Measurements from ENCODE around the gene FBXL4.

The FBXL4 gene

GRCh38 chr6:98947411-98948292 is at the start of gene FBXL4:
Gene FBXL4, minus strand, starts transcription at chr6:98947946. Its CDS starts 20,958 bp downstream, at chr6:98926988.
- ChIA-PET CTCF (interaction anchor here (1.0 kb wide), 1 partner anchor 27 kb away, joined by 4 read pairs; no protein-coding TSS in a partner anchor), POLR2A (no interaction called here)
- TF ChIP-seq, protein P1, sequence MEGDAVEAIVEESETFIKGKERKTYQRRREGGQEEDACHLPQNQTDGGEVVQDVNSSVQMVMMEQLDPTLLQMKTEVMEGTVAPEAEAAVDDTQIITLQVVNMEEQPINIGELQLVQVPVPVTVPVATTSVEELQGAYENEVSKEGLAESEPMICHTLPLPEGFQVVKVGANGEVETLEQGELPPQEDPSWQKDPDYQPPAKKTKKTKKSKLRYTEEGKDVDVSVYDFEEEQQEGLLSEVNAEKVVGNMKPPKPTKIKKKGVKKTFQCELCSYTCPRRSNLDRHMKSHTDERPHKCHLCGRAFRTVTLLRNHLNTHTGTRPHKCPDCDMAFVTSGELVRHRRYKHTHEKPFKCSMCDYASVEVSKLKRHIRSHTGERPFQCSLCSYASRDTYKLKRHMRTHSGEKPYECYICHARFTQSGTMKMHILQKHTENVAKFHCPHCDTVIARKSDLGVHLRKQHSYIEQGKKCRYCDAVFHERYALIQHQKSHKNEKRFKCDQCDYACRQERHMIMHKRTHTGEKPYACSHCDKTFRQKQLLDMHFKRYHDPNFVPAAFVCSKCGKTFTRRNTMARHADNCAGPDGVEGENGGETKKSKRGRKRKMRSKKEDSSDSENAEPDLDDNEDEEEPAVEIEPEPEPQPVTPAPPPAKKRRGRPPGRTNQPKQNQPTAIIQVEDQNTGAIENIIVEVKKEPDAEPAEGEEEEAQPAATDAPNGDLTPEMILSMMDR (IDR thresholded peaks at IDR 0.05; ENCODE audit: control extremely low read depth, extremely low read depth, low read depth, missing control alignments): no peak
- DNase-seq (ENCODE audit: extremely low spot score): peak; percentile 90

- DNase-seq (ENCODE audit: extremely low spot score): no peak
- ChIA-PET POLR2A (no interaction called here), CTCF (no interaction called here)
- TF ChIP-seq, protein P1 (IDR thresholded peaks at IDR 0.05; ENCODE audit: control extremely low read depth, extremely low read depth, low read depth, missing control alignments): no peak
These were observed 47.4 kb upstream of the FBXL4 start for GRCh38 chr6:98995116-98995515.

GRCh38 chr6:98992535-98992934 is 44.8 kb upstream of the FBXL4 start:
- POLR2A ChIA-PET: no interaction called here
- DNase-seq (ENCODE audit: extremely low spot score): no peak

DNA sequence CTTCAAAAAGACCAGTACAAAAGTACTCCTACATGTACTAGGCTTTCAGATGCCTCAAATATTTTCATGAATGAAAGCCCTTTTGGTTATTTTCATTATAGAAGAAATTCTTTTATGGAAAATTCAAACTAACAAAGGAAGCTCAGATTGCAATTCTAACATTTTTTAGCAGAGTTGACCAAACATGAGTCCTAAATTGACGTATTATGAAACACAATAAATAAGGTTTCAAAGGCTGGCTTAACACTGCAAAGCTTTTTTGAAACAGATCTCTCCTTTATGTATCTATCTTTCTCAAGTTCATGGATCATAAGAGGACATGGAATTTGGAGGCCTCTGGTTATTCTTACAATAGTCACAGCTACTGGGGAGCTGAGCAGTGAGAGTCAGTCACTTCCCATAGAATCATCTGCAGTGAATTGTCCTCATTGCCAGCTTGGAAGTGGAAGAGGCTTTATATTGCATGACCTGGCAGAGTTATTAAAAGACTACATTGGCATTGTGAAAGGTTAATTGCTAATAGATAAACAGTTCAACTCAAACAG is 38.4 kb upstream of the FBXL4 start:
- POLR2A ChIA-PET: no interaction called here
- TF ChIP-seq, protein P1 (IDR thresholded peaks at IDR 0.05; ENCODE audit: control extremely low read depth, extremely low read depth, low read depth, missing control alignments): no peak
- no peak for DNase-seq (ENCODE audit: extremely low spot score)
- CTCF ChIA-PET: interaction anchor here (0.7 kb wide), 1 partner anchor 9 kb away, joined by 3 read pairs; no protein-coding TSS in a partner anchor

More at GRCh38 chr6:98992535-98992934, 44.8 kb upstream of the FBXL4 start:
- TF ChIP-seq, protein P1 (IDR thresholded peaks at IDR 0.05; ENCODE audit: control extremely low read depth, extremely low read depth, low read depth, missing control alignments): no peak
- CTCF ChIA-PET: interaction anchor here (1.7 kb wide), 1 partner anchor 11 kb away, joined by 5 read pairs; no protein-coding TSS in a partner anchor

- TF ChIP-seq, protein P1 (IDR thresholded peaks at IDR 0.05; ENCODE audit: control extremely low read depth, extremely low read depth, low read depth, missing control alignments): no peak
- DNase-seq (ENCODE audit: extremely low spot score): no peak
- ChIA-PET POLR2A (no interaction called here), CTCF (interaction anchor here (0.7 to 1.0 kb wide), 2 partner anchors 8 to 123 kb away, joined by 3 to 4 read pairs; no protein-coding TSS in a partner anchor)
These were observed 37.6 kb upstream of the FBXL4 start for GRCh38 chr6:98985391-98985790.

- ChIA-PET POLR2A (no interaction called here), CTCF (interaction anchor here (0.9 kb wide), 1 partner anchor 35 kb away, joined by 3 read pairs; no protein-coding TSS in a partner anchor)
- no peak for DNase-seq (ENCODE audit: extremely low spot score)
- TF ChIP-seq, protein P1 (IDR thresholded peaks at IDR 0.05; ENCODE audit: control extremely low read depth, extremely low read depth, low read depth, missing control alignments): no peak
These were observed 36.4 kb upstream of the FBXL4 start for GRCh38 chr6:98984121-98984520.
